Measurements from ENCODE around the gene GRID1. TPM values are rescaled to one million over a fixed set of nuclear protein-coding genes. Genes with fewer than 3 reads are reported as not detected.

GRID1 gene
- total and polyA plus RNA-seq, 9 of the 15 experiments (the other 6 are each of a cell fraction or from before 2014, with no cell fraction given): 0.01 to 7.2 (median 1.2) TPM

DNA sequence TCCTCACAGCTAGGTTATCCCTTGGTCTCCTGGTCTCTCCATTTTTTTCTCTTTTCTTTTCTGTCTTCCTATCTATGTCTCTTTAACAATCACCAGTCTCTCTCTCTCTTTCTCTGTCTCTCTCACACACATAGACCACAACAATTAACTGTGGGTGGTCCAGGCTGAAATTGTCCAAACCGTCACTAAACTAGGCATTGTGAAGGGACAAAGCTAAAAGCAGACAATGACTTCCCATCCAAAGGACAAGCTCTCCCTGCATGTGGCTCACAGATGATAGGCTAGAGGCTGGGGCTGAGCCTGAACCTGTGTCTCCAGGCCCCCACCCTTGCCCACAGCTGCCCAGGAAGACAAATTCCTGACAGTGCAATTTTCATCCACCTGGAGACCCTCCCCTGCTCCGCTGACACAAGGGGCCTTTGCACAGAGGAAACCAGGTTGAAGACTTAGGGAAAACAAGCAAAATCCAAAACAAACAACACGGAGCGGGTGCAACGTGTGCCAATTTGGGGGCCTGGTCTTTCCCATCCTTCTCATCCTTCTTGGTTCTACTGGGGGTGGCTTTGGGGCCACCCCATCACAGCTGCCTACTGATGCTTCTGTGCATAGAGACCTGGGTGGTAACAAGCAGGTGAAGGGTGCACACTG, 755.4 kb downstream of the GRID1 start (continued):
- TF ChIP-seq, protein P1, sequence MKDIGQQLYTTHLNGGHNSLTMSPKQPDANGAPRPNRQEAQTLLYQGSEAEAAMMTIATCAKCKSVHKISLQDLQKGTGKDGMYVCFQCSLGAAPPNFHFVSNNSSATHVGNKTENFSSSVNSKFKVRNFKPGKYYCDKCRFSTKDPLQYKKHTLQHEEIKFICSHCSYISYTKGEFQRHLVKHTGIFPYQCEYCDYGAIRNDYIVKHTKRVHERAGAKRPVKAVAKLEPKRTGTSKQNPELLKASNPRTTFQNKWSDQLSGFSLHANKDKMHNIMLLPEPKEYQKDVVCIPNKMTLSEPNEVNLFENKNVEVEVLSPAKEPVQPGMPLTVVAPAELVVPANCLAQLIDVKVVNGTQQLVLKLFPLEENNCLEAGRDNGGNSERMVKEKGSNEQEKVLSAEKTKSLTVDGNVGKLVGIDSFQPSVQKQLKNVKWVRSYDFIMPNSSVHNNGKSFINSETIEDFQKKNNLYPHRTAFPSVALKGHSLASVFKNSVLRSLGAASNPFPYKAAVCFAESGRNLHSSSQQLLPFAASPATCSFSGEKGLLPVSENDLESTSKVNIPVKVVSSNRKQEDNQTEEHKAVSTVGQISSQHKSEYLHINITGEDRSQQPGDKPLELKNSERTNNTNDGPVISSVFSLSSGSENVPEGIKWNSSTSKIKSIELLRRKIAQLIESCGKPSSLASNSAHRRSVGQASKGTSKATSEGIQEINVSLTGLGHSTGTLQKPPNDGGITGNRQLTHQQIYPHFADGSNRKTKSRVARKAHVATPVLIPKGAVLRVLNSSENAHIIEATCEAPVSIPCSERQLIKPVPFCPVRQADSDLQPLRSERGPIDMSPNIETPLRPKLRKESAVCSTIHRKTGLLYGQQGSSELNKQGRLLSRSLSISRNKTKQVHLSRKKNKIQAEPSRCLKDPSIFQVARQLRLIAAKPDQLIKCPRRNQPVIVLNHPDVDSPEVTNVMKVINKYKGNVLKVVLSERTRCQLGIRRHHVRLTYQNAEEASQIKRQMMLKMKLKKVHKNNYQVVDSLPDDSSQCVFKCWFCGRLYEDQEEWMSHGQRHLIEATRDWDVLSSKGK (CRISPR knock-in tag; IDR thresholded peaks at IDR 0.05): no peak
- TF ChIP-seq KDM4B (IDR thresholded peaks at IDR 0.05; ENCODE audit: borderline replicate concordance in 2 of 2, low read depth in 1 of 2) (no peak), THRAP3 (IDR thresholded peaks at IDR 0.05; ENCODE audit: borderline replicate concordance) (no peak), LEF1 (IDR thresholded peaks at IDR 0.05) (no peak)
- TF ChIP-seq, protein P2, sequence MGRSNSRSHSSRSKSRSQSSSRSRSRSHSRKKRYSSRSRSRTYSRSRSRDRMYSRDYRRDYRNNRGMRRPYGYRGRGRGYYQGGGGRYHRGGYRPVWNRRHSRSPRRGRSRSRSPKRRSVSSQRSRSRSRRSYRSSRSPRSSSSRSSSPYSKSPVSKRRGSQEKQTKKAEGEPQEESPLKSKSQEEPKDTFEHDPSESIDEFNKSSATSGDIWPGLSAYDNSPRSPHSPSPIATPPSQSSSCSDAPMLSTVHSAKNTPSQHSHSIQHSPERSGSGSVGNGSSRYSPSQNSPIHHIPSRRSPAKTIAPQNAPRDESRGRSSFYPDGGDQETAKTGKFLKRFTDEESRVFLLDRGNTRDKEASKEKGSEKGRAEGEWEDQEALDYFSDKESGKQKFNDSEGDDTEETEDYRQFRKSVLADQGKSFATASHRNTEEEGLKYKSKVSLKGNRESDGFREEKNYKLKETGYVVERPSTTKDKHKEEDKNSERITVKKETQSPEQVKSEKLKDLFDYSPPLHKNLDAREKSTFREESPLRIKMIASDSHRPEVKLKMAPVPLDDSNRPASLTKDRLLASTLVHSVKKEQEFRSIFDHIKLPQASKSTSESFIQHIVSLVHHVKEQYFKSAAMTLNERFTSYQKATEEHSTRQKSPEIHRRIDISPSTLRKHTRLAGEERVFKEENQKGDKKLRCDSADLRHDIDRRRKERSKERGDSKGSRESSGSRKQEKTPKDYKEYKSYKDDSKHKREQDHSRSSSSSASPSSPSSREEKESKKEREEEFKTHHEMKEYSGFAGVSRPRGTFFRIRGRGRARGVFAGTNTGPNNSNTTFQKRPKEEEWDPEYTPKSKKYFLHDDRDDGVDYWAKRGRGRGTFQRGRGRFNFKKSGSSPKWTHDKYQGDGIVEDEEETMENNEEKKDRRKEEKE (IDR thresholded peaks at IDR 0.05; ENCODE audit: borderline replicate concordance in 1 of 2, control insufficient read depth in 1 of 2, low read depth in 2 of 2, low read length in 1 of 2): no peak
